Stimulated activated CD8-positive, alpha-beta memory T cell treated with anti-CD3 and anti-CD28 coated beads, Interleukin-4, amount 100 ng/mL, for 1 hour (primary cell): Measurements from ENCODE around the gene TST.

Experiments
- DNase-seq, 2 donors: peaks; one replicate each; pipeline ENCODE4 v3.0.0-alpha.2; 2020; ENCODE audit warnings: low read depth in 2 of 2, low spot score in 1 of 2

TST gene

GRCh38 chr22:36988075-36988832, 31.0 kb downstream of the TST start:
- DNase-seq: no peak

GRCh38 chr22:36986242-36986821, 32.9 kb downstream of the TST start:
- no peak for DNase-seq

- no peak for DNase-seq
Observed at GRCh38 chr22:36985211-36985889, 33.9 kb downstream of the TST start.

GRCh38 chr22:36982136-36982535, 37.1 kb downstream of the TST start:
- DNase-seq: no peak

- no peak for DNase-seq
Observed at GRCh38 chr22:36981247-36981775, 37.9 kb downstream of the TST start.

- no peak for DNase-seq
Observed at GRCh38 chr22:36979016-36979910, 40.0 kb downstream of the TST start.

- peak; percentile 85 for DNase-seq
Observed at GRCh38 chr22:36977947-36978660, 41.1 kb downstream of the TST start.

- peak; percentile 47 to 75 for DNase-seq
Observed at GRCh38 chr22:36977401-36977861, 41.8 kb downstream of the TST start.

GRCh38 chr22:36976606-36977005, 42.6 kb downstream of the TST start:
- no peak for DNase-seq

- DNase-seq: no peak
Observed at GRCh38 chr22:36971341-36972125, 47.7 kb downstream of the TST start.

- DNase-seq: no peak
Observed at GRCh38 chr22:36968249-36968964, 50.8 kb downstream of the TST start.

- DNase-seq: no peak
Observed at GRCh38 chr22:36966851-36967540, 52.3 kb downstream of the TST start.

GRCh38 chr22:36965696-36966095, 53.6 kb downstream of the TST start:
- DNase-seq: no peak

- no peak for DNase-seq
Observed at GRCh38 chr22:36964106-36964505, 55.1 kb downstream of the TST start.

- no peak for DNase-seq
Observed at GRCh38 chr22:36963302-36963701, 55.9 kb downstream of the TST start.

GRCh38 chr22:36961626-36962025, 57.6 kb downstream of the TST start:
- no peak for DNase-seq
